Fibroblast of lung (primary cell): ENCODE data around the gene MICAL2.

ENCODE experiments used
- EZH2 ChIP-seq: IDR thresholded peaks from 2 replicates; pipeline ENCODE4 v1.5.1; 2012; ENCODE audit warnings: low read length, control low read depth, mild to moderate bottlenecking; ENCODE audit errors: missing control alignments
- TF ChIP-seq, protein P1 (sequence below), 2 donors: IDR thresholded peaks in 1 of 2; conservative IDR thresholded peaks in 1 of 2; 1 replicate in 1 of 2; 2 replicates in 1 of 2; pipeline ENCODE4 v1.5.1; 2011 to 2012; ENCODE audit warnings: low read length in 2 of 2, control low read depth in 1 of 2, inconsistent platforms in 1 of 2, low read depth in 1 of 2, mild to moderate bottlenecking in 1 of 2

DNA sequence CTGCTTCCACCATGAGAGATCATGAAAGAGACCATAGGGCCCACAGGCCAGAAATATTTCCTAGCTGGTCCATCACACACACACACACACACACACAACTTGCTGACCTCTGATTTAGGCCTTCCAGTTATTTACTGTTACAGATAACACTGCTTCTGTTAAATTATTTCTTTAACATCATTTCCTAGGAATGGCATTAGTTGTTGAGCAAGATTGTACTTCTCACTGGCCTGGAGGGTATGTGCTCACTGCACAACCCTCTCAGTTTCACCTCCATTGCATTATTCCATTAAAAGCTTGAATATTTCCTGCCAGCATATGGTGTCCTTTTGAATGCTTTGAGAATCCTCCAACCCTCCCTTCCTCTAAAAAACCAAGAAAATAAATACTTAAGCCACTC is 104.4 kb downstream of the MICAL2 start:
- TF ChIP-seq EZH2: no peak
- TF ChIP-seq, protein P1, sequence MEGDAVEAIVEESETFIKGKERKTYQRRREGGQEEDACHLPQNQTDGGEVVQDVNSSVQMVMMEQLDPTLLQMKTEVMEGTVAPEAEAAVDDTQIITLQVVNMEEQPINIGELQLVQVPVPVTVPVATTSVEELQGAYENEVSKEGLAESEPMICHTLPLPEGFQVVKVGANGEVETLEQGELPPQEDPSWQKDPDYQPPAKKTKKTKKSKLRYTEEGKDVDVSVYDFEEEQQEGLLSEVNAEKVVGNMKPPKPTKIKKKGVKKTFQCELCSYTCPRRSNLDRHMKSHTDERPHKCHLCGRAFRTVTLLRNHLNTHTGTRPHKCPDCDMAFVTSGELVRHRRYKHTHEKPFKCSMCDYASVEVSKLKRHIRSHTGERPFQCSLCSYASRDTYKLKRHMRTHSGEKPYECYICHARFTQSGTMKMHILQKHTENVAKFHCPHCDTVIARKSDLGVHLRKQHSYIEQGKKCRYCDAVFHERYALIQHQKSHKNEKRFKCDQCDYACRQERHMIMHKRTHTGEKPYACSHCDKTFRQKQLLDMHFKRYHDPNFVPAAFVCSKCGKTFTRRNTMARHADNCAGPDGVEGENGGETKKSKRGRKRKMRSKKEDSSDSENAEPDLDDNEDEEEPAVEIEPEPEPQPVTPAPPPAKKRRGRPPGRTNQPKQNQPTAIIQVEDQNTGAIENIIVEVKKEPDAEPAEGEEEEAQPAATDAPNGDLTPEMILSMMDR (conservative IDR thresholded peaks at IDR 0.05 in 1 of 2, IDR thresholded peaks at IDR 0.05 in 1 of 2; ENCODE audit: low read depth in 1 of 2, low read length in 2 of 2): no peak
